ENCODE measurements around the gene LIN7C.
A peak's percentile ranks its signal among the peaks of the same experiment; 100 is the strongest.
"Not testable (repeated sequence)": the region's sequence is repeated elsewhere in the genome, so short reads cannot be mapped to it uniquely, and the experiment has no call there.

Gene LIN7C, protein sequence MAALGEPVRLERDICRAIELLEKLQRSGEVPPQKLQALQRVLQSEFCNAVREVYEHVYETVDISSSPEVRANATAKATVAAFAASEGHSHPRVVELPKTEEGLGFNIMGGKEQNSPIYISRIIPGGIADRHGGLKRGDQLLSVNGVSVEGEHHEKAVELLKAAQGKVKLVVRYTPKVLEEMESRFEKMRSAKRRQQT

GRCh38 chr11:27506200-27507182, at the start of gene LIN7C:
TSS of gene LIN7C (minus strand) at chr11:27506769. CDS start at chr11:27506752, 17 bp downstream.
- peak; percentile 90 to 94 (median 92) for DNase-seq (ENCODE audit: low read depth in 3 of 3)

GRCh38 chr11:27555264-27555663, 48.7 kb upstream of the LIN7C start:
- DNase-seq (ENCODE audit: low read depth in 3 of 3): no peak

DNA sequence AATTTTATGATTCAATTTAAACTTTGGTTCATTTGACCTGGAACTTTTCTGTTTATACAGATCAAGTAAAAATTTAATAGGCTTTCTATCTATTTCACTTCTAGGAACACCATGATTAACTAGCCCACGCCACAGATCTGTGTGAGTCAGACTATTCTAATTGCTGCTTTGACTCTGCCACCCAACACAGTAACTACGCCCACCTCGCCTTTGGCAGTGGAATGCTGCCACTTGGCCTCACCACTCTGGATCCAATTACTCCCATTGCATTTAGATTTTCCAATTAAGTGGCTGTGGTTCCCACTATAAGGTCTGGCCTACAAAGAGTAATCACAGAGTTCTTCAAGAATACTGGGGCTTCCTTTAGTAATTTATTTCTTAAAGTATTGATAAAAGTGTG, 46.6 kb upstream of the LIN7C start:
- DNase-seq (ENCODE audit: low read depth in 3 of 3): no peak

GRCh38 chr11:27552341-27552740, 45.8 kb upstream of the LIN7C start:
- DNase-seq (ENCODE audit: low read depth in 3 of 3): no peak

DNA sequence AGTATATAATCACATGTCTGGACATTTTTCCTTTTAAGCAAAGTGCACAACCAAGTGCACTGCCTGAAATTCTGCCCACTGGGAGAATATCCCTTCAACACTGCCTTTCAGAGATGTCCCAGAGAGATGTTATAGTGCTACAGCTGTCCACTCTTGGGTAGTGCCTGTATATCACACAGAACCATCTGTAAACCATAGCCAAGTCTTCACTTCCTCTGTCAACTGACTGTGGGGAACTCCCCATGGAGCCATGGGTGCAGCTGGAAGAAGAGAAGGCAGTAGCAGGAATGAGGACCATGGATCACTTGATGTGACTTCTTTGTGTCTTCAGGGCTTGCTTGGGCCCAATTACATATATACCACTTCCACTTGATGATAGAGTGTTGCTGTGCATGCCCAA, 44.6 kb upstream of the LIN7C start:
- no peak for DNase-seq (ENCODE audit: low read depth in 3 of 3)

- no peak for DNase-seq (ENCODE audit: low read depth in 3 of 3)
These were observed 39.4 kb upstream of the LIN7C start for GRCh38 chr11:27545946-27546345.

- no peak for DNase-seq (ENCODE audit: low read depth in 3 of 3)
These were observed 38.5 kb upstream of the LIN7C start for GRCh38 chr11:27545035-27545434.

GRCh38 chr11:27541790-27542189, 35.2 kb upstream of the LIN7C start:
- no peak for DNase-seq (ENCODE audit: low read depth in 3 of 3)

GRCh38 chr11:27540051-27540450, 33.5 kb upstream of the LIN7C start:
- DNase-seq (ENCODE audit: low read depth in 3 of 3): no peak

DNA sequence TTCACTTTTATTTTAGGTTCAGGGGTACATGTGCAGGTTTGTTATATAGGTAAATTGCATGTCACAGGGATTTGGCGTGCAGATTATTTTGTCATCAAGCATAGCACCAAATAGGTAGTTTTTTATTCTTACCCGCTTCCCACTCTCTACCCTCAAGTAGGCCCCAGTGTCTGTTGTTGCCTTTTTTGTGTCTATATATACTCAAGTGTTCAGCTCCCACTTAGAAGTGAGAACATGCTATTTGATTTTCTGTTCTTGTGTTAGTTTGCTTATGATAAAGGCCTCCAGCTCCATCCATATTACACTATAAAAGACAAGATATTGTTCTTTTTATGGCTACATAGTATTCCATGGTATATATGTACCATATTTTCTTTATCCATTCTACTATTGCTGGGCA, 28.5 kb upstream of the LIN7C start:
- no peak for DNase-seq (ENCODE audit: low read depth in 3 of 3)

- DNase-seq (ENCODE audit: low read depth in 3 of 3): no peak
These were observed 26.2 kb upstream of the LIN7C start for GRCh38 chr11:27532652-27533325.

GRCh38 chr11:27528712-27529111, 22.1 kb upstream of the LIN7C start:
- DNase-seq (ENCODE audit: low read depth in 3 of 3): no peak

- DNase-seq (ENCODE audit: low read depth in 3 of 3): no peak
These were observed 20.0 kb upstream of the LIN7C start for GRCh38 chr11:27526535-27526934.

DNA sequence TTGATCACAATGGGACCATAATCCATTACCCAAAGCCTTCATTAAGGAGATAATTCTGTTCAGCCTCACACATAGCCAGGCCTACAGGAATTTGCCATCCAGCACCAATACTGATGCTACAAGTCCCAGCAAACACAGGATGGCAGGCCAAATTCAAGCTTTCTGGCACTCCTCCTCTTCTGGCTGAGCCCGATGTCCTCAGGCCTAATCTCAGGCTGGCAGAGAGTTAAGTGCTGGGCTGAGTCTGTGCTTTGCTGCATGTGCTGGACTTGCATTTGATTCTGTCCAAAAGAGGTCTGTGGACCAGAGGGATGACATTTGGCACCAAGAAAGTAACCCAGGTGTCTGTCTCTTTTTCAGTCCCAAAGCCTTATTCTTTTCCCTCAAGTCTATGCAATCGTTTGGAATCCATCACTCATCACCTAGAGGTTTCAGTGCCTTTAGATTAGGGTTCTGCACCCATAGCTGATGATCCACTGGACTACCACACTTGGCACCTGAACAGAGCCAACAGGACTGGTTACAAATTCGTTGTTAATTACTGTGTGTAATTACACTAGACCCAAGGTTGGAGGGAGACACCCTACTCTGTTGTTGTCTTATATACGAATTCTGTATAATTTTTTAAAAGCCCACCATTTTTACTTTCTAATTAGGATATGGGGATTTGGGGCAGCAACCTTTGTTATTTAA, 19.4 kb upstream of the LIN7C start:
- no peak for DNase-seq (ENCODE audit: low read depth in 3 of 3)

- DNase-seq (ENCODE audit: low read depth in 3 of 3): no peak
These were observed 17.6 kb upstream of the LIN7C start for GRCh38 chr11:27524155-27524554.

DNA sequence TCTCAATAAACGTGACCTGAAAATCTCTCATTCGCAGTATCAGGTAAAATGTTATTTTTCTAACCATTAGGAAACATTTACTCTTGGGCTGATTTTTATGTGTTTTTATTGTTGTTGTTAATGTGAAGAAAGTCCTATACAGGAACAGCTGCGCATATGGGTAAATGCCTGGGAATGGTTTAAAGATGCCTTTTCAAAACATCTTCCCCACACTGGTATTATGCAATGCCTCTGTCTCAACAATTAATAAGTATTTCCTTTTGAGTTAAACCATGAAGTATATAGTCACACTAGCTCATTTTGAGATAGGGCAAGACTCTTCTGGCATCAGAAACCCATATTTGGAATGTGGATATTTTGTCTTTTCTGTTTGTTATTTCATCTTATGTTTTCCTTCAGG, 13.7 kb upstream of the LIN7C start:
- no peak for DNase-seq (ENCODE audit: low read depth in 3 of 3)

DNA sequence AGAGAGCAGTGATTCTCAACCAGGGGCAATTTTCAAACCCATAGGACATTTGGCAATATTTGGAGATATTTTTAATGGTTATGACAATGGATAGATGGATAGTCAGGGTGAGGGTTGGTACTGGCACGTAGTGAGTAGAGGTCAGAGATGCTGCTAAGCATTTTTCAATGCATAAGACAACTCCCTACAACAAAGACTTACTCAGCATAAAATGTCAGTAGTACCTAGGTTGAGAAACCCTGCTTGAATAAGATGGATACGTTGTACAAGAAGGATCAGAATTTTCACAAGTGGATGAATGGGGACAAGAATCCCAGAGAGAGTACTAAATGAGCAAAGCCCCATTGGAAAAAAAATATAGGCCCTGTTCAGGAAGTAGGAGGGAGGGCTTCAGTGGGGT, 11.9 kb upstream of the LIN7C start:
- DNase-seq (ENCODE audit: low read depth in 3 of 3): no peak

DNA sequence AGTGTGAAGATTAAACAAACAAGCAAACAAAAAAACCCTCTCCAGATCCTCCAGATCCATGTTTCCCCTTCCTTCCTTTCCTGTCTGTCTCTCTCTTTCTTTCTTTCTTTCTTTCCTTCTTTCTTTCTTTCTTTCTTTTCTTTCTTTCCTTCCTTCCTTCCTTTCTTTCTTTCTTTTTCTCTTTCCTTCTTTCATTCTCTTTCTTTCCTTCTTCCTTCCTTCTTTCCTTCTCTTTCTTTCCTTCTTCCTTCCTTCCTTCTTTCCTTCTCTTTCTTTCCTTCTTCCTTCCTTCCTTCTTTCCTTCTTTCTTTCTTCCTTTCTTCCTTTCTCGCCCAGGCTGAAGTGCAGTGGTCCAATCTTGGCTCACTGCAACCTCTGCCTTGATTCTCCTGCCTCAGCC, 10.9 kb upstream of the LIN7C start:
- not testable (repeated sequence) for DNase-seq (ENCODE audit: low read depth in 3 of 3)

DNA sequence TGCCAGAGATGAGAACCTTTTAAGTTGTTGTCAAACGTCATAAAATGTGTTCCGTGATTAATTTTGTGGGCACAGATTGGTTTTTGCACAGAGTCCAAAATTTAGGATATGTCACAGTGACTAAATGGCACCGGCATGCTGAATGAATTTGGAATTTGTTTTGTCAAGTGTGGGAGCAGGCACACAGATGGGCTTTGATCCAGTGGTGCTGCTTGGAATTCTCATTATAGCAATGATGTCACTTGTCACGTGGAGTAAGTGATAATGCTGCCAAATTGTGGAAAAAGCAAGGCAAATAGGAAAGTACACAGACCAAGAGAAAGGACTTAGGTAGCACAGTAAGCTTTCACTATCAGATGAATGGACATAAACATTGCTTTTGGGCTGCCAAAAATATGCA, 8.0 kb upstream of the LIN7C start:
- no peak for DNase-seq (ENCODE audit: low read depth in 3 of 3)

- DNase-seq (ENCODE audit: low read depth in 3 of 3): no peak
These were observed 7.5 kb upstream of the LIN7C start for GRCh38 chr11:27514076-27514475.

DNA sequence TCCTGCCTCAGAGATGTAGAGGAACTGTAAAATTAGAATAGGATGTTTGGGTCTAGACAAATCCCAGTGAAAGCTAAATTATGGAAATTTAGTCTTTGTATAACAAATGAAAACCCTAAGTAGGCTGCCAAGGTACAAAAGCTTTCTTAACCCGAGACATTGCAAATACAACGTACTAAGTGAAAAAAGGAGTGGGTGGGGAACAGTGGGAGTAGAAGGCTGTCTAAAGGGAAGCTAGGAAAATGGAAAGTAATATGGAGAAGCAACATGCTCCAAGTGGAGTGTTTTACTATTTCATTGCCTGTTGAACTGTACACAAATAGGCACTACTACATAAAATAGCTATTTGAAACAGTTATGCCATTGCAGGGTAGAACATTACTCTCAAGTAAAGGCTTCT, 6.8 kb upstream of the LIN7C start:
- DNase-seq (ENCODE audit: low read depth in 3 of 3): no peak

DNA sequence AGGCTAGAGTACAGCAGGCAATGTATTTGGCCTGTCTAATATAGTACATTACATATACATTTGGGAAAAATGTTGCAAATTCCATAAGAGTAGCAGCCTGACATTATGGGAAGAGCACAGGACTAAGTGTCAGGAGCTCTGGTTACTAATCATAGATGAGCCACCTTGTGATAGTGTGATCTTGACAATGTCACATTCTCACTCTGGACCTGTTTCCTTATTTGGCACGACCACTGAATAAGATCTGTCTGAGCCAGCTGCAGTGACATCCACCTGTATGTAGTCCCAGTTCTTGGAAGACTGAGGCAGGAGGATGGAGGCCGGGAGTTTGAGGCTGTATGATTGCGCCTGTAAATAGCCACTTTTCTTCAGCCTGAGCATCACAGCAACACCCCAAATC, 5.7 kb upstream of the LIN7C start:
- DNase-seq (ENCODE audit: low read depth in 3 of 3): no peak

All from stimulated activated CD4-positive, alpha-beta T cell treated with anti-CD3 and anti-CD28 coated beads, TNF-alpha, amount 100 ng/mL, for 48 hours (primary cell).